ENCODE measurements around the gene KHNYN.
A peak's percentile ranks its signal among the peaks of the same experiment; 100 is the strongest.
"Not testable (repeated sequence)": the region's sequence is repeated elsewhere in the genome, so short reads cannot be mapped to it uniquely, and the experiment has no call there.

The KHNYN gene

GRCh38 chr14:24429395-24430142 is at the start of gene KHNYN, which contains the start of gene CBLN3:
Gene KHNYN (plus strand): TSS chr14:24429954. CDS start chr14:24430731, 777 bp downstream.
Gene CBLN3 (minus strand): TSS chr14:24429668. CDS start chr14:24429054, 614 bp downstream.
- DNase-seq (ENCODE audit: low spot score) = peak; percentile 92

- DNase-seq (ENCODE audit: low spot score) = peak; percentile 12
Observed at GRCh38 chr14:24381363-24382063, 48.2 kb upstream of the KHNYN start.

DNA sequence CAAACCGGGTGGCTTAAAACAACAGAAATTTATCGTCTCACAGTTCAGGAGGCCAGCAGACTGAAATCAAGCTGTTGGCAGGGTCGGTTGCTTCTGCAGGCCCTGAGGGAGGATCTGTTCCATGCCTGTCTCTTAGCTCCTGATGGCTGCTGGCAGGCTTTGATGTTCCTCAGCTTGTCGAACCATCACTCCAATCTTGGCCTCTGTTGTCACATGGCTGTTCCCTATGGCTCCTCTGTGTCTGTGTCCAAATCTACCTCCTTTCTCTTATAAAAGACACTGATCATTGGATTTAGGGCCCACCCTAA is 47.7 kb upstream of the KHNYN start:
- no peak for DNase-seq (ENCODE audit: low spot score)

DNA sequence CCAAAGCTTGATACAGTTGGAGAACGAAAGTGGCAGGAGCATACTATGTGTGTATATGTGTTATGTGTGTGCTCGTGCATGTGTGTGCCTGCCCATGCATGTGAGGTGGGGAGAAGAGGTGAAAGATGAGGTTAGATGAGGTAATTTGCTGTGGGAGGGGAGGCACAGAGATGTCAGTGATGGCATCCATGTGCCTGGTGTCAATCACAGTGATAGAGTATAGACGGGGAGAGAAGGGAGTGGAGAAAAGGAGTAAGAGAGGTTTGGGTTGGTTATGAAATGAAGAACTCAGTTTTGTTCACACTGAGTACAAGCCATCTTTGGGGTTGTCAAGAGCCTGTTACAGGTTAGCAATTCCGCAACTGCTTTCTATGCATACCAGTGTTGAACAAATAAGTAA is 45.6 kb upstream of the KHNYN start:
- no peak for DNase-seq (ENCODE audit: low spot score)

DNA sequence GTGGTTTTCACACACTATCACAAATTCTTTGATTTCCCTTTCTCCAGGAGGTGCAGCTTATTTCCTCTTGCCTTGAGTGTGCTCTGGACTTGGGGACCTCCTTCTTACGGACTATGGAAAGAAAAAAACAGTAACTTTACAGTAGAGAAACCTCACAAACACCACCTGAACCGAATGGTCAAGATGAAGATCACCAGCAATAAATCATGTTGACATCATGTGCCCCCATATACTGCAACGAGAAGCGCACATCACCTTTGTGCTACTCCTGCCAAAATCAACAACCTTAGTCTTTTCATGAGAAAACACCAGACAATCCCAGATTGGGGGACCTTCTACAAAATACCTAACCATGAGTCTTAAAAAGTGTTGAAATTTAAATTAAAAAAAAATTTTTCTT is 44.2 kb upstream of the KHNYN start:
- no peak for DNase-seq (ENCODE audit: low spot score)

DNA sequence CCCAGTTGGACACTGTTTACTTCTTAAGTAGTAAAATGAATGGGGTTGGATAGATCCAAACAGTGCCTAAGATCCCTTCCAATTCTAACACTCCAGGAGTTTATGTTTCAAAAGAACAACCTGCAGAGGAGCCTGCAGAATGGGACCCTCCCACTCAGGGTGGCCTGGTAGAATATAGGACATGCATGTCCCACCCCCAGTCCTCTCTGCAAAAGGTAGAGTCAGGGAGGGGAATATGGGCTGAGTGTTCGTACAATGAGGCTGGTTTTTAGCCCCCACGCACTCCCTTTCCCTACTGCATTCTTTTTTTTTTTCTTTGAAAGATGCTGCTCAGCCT is 42.8 kb upstream of the KHNYN start:
- DNase-seq (ENCODE audit: low spot score) = no peak

GRCh38 chr14:24387579-24387978 is 42.2 kb upstream of the KHNYN start:
- not testable (repeated sequence) for DNase-seq (ENCODE audit: low spot score)

DNA sequence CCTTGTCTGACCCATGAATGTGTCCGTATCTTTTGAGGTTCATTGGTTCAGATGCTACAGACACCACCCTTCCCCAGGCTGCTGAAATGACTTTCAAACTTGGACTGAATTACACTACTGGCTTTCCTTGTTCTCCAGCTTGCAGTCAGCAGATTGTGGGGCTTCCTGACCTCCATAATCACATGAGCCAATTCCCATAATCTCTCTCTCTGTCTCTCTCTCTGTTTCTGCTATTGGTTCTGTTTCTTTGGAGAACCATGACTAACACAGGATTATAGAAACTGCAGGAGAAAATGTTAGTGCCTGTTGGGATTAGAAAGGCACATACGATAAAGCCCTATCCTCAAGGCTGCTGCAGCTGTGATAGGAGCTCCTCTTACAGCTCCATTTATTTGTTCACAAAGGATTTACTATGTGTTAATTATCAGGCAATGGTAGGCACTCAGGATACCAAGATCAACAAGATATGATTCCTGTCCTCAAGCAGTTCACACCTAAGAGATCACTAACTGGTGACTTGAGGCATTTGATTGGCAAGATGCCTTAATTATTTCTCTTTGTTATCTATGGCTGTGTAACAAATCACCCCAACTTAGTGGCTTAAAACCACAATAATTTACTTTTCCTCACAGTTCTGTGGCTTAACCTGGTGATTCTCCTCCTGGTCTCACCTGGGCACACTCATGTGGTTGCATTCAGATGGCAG is 41.1 kb upstream of the KHNYN start:
- DNase-seq (ENCODE audit: low spot score) = no peak

DNA sequence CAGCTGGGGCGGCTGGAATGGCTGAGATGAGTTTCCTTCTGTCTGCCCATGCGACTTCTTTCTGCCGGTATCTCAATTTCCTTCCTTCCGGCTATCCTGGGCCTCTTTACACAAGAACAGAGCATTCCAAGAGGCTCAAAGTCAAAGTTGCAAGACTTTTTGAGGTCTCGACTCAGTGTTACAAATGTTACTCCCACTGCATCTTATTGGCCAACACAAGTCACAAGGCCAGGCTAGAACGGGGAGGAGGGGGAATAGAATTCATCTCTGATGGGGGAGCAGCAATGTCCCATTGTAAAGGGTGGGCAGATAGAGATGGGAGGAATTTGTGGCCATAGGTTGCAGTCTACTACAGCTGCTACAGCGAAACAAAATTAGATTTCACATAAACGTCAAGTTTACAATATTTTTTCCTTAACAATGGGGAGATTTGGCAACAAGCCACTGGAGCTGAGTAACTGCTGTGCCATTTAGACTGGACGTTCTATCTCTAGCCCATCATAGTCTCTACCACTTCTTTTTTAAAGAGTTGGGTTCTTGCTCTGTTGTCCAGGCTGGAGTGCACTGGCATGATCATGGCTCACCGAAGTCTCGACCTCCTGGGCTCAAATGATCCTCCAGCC is 40.4 kb upstream of the KHNYN start:
- no peak for DNase-seq (ENCODE audit: low spot score)

DNA sequence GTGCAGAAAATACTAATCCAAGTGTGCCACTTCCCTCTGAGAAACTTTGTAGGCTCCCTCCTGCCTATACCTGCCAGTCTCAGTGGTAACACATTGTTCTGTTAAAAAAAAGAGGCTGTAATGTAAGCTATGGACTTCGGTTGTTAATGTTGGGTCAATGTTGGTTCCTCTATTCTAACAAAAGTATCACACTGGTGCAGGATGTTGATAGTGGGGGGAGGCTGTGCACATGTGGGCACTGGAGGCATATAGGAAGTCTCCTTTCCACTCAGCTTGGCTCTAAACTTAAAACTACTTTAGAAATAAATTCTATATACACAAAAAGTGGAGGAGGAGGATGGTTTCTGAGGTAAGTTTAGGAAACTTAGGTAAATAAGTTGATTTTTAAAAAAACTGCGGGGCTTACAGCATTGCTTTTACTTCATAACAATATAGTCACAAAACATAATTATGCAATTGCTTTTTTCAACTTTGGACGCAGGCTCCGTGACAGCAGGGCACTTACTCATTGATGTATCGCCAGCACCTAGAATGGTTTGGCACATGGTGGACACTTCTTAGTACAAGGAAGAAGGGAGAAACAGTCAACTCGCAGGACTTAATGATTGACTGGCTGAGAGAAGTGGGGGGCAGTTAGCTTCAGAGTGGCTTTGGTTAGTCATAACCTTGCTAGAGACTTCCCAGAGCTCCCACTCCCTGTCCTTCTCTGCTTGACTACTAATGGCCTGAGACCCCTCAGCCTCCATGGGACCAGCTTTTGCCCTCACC is 38.9 kb upstream of the KHNYN start:
- no peak for DNase-seq (ENCODE audit: low spot score)

GRCh38 chr14:24392325-24393091 is 37.2 kb upstream of the KHNYN start:
- no peak for DNase-seq (ENCODE audit: low spot score)

GRCh38 chr14:24394275-24394674 is 35.5 kb upstream of the KHNYN start:
- DNase-seq (ENCODE audit: low spot score) = no peak

GRCh38 chr14:24395609-24396582 is 33.9 kb upstream of the KHNYN start:
- no peak for DNase-seq (ENCODE audit: low spot score)

- no peak for DNase-seq (ENCODE audit: low spot score)
Observed at GRCh38 chr14:24397639-24398292, 32.0 kb upstream of the KHNYN start.

- DNase-seq (ENCODE audit: low spot score) = no peak
Observed at GRCh38 chr14:24398293-24398652, 31.5 kb upstream of the KHNYN start.

- no peak for DNase-seq (ENCODE audit: low spot score)
Observed at GRCh38 chr14:24398653-24399446, 30.9 kb upstream of the KHNYN start, which contains the start of gene NYNRIN. Gene NYNRIN (plus strand): TSS chr14:24399003. CDS start chr14:24399247, 244 bp downstream.

- DNase-seq (ENCODE audit: low spot score) = no peak
Observed at GRCh38 chr14:24399447-24399822, 30.3 kb upstream of the KHNYN start.

DNA sequence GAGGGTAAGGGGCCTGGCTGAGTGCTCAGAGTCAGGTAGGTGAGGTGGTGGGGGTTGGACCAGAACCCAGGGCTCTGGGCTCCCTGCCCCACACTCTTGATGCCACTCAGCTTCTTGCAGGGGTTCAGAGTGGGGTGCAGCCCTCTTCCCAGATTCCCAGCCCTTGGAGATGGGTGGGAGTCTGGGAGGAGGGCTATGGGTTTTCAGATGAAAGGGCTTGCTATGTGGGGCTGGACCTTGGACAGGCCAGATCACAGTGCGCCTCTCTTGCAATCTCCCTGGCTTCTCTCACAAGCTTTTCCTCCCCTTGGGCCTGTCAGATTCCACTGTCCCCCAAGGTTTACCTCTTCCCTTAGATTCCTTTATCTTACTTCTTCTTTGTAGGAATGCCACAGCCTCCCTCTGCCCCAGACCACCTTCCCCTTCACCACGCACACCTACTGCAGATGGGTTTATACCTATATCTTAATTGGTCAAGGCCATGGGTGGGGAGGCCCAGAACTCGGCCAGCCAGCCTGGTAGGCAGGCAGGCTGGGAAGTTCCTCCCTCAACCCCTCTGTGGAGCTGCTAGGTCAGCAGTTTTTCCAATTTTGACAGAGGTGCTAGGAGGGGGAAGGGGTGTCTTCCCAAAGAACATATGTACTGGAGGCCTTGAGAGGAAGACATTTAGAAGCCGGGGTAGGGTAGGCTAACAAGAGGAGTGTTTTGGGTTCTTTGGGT is 29.6 kb upstream of the KHNYN start:
- no peak for DNase-seq (ENCODE audit: low spot score)
